Sigmoid colon (tissue), 3 donors: ENCODE data around the gene KLF7.

Experiments used
- POLR2A ChIP-seq, 2 donors: fragments of 450-650 bp; IDR thresholded peaks; one replicate each; pipeline ENCODE4 v1.6.1; 2016; ENCODE audit warnings: antibody characterized with exemption in 2 of 2, mild to moderate bottlenecking in 2 of 2, moderate library complexity in 2 of 2
- TF ChIP-seq, protein P1 (sequence below), 4 experiments: fragments of 450-650 bp in 3 of 4; fragments of 200-600 bp in 1 of 4; IDR thresholded peaks; one replicate each; pipeline ENCODE4 v1.5.1; 2016 to 2019; ENCODE audit warnings: antibody characterized with exemption in 4 of 4, mild to moderate bottlenecking in 3 of 4, moderate library complexity in 2 of 4

DNA sequence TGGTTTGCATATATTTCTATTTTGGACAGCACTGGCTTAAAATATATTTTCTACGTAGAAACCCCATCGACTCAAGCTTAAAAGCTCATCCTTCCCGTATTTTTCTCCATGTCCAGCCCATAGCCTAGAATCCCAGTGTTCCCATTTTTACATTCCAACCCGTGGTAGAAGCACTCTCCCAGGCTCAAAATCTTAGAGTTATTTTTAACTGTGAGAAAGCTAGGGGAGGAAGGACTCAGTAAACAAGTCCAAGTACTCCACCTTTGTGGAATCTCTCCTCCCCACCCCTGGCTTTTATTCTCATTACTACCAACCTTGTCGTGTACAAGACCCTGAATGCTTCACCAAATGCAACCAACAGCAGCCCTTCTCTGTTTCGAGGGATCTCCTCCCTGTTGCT is 69.8 kb downstream of the KLF7 start:
- no peak for TF ChIP-seq POLR2A (IDR thresholded peaks at IDR 0.05)
- TF ChIP-seq, protein P1, sequence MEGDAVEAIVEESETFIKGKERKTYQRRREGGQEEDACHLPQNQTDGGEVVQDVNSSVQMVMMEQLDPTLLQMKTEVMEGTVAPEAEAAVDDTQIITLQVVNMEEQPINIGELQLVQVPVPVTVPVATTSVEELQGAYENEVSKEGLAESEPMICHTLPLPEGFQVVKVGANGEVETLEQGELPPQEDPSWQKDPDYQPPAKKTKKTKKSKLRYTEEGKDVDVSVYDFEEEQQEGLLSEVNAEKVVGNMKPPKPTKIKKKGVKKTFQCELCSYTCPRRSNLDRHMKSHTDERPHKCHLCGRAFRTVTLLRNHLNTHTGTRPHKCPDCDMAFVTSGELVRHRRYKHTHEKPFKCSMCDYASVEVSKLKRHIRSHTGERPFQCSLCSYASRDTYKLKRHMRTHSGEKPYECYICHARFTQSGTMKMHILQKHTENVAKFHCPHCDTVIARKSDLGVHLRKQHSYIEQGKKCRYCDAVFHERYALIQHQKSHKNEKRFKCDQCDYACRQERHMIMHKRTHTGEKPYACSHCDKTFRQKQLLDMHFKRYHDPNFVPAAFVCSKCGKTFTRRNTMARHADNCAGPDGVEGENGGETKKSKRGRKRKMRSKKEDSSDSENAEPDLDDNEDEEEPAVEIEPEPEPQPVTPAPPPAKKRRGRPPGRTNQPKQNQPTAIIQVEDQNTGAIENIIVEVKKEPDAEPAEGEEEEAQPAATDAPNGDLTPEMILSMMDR (IDR thresholded peaks at IDR 0.05), result no peak
